SU-DHL-6 (cell line): ENCODE measurements around the gene IL1RL2.

Source experiments
- H2AFZ ChIP-seq: fragments of 200-600 bp; sonication (generic); 2 replicates; pipeline ENCODE4 v1.6.1; 2014; ENCODE audit warnings: low read depth, mild to moderate bottlenecking, moderate library complexity, mixed read lengths, antibody characterized with exemption, low read length; ENCODE audit not compliant: severe bottlenecking
- H3F3A ChIP-seq: fragments of 200-600 bp; shearing (Covaris generic); 2 replicates; pipeline ENCODE4 v1.6.0; 2016; ENCODE audit warnings: antibody characterized with exemption, mild to moderate bottlenecking; ENCODE audit not compliant: insufficient read depth
- H3K27ac ChIP-seq: fragments of 200-600 bp; sonication (generic); 2 replicates; pipeline ENCODE4 v1.5.1; 2016; ENCODE audit warnings: low read depth, mild to moderate bottlenecking, low read length, moderate library complexity, mixed read lengths
- H3K27me3 ChIP-seq: fragments of 200-600 bp; sonication (generic), shearing (Covaris generic); 2 replicates; pipeline ENCODE4 v1.6.0; 2014; ENCODE audit warnings: mild to moderate bottlenecking, low read length
- H3K36me3 ChIP-seq: fragments of 200-600 bp; sonication (generic); 2 replicates; pipeline ENCODE4 v1.6.1; 2014; ENCODE audit warnings: mild to moderate bottlenecking, low read length, mixed read lengths
- H3K4me2 ChIP-seq: fragments of 300-600, 200-600 bp; shearing (Covaris generic), sonication (generic); 2 replicates; pipeline ENCODE4 v1.6.0; 2014; ENCODE audit warnings: low read length, low read depth, mild to moderate bottlenecking; ENCODE audit not compliant: poor library complexity, severe bottlenecking
- H3K4me3 ChIP-seq: fragments of 200-600 bp; sonication (generic); 2 replicates; pipeline ENCODE4 v1.5.1; 2014; ENCODE audit warnings: antibody characterized with exemption, low read length, mild to moderate bottlenecking, mixed read lengths; ENCODE audit not compliant: insufficient read depth, poor library complexity, severe bottlenecking
- H3K79me2 ChIP-seq: fragments of 200-600 bp; sonication (generic); 2 replicates; pipeline ENCODE4 v1.6.1; 2014; ENCODE audit warnings: mild to moderate bottlenecking, low read length, moderate library complexity; ENCODE audit not compliant: insufficient read depth
- H3K9ac ChIP-seq: fragments of 200-600 bp; sonication (generic); 2 replicates; pipeline ENCODE4 v1.7.0; 2014; ENCODE audit warnings: mild to moderate bottlenecking, low read length
- H3K9me2 ChIP-seq: fragments of 200-600 bp; sonication (generic); replicated peaks from 2 replicates; pipeline ENCODE4 v1.6.1; 2014; ENCODE audit warnings: low read length; ENCODE audit not compliant: insufficient read depth
- H3K9me3 ChIP-seq: fragments of 200-600 bp; sonication (generic); 2 replicates; pipeline ENCODE4 v1.6.1; 2014; ENCODE audit warnings: low read length, mixed read lengths; ENCODE audit not compliant: insufficient read depth
- H4K20me1 ChIP-seq: fragments of 200-600 bp; sonication (generic); 2 replicates; pipeline ENCODE4 v1.6.1; 2014; ENCODE audit warnings: low read depth, mild to moderate bottlenecking, antibody characterized with exemption, low read length, moderate library complexity, mixed read lengths
- CTCF ChIP-seq: fragments of 200-600 bp; sonication (generic); IDR thresholded peaks from one replicate; pipeline ENCODE4 v1.5.1; 2017; ENCODE audit warnings: antibody characterized with exemption, mild to moderate bottlenecking, low read length, moderate library complexity; ENCODE audit not compliant: insufficient read depth, poor library complexity, severe bottlenecking
- EZH2phosphoT487 ChIP-seq: fragments of 200-600 bp; sonication (generic), shearing (Covaris generic); conservative IDR thresholded peaks from 2 replicates; pipeline ENCODE4 v1.6.1; 2018; ENCODE audit warnings: mild to moderate bottlenecking, antibody characterized with exemption, low read length, moderate library complexity, mixed read lengths

Gene IL1RL2

GRCh38 chr2:102235042-102235473 lies 48.2 kb downstream of the IL1RL2 start:
- H3K27ac ChIP-seq = no peak overlapping the region
- H4K20me1 ChIP-seq = no peaks in the 10 kb centered on the region
- no peaks in the 10 kb centered on the region for H3K27me3 ChIP-seq
- no peaks in the 10 kb centered on the region for H3K9me2 ChIP-seq
- no peaks in the 10 kb centered on the region for H3F3A ChIP-seq
- no peaks in the 10 kb centered on the region for H3K36me3 ChIP-seq
- TF ChIP-seq EZH2phosphoT487 (no peak), CTCF (no peak)
- H2AFZ ChIP-seq = no peak overlapping the region
- no peaks in the 10 kb centered on the region for H3K9me3 ChIP-seq
- no peaks in the 10 kb centered on the region for H3K79me2 ChIP-seq
- no peak overlapping the region for H3K9ac ChIP-seq
- H3K4me2 ChIP-seq = no peak overlapping the region
- H3K4me3 ChIP-seq = no peak overlapping the region

- Histone ChIP-seq H3K9me2 (no peaks in the 10 kb centered on the region), H3K79me2 (no peaks in the 10 kb centered on the region), H3K27me3 (no peaks in the 10 kb centered on the region), H3K4me3 (no peak overlapping the region), H2AFZ (no peak overlapping the region), H4K20me1 (no peaks in the 10 kb centered on the region), H3K4me2 (no peak overlapping the region), H3F3A (no peaks in the 10 kb centered on the region), H3K9me3 (no peaks in the 10 kb centered on the region), H3K36me3 (no peaks in the 10 kb centered on the region), H3K9ac (no peak overlapping the region), H3K27ac (no peak overlapping the region)
- no peak for TF ChIP-seq EZH2phosphoT487
- TF ChIP-seq CTCF = no peak
Observed at GRCh38 chr2:102235491-102235890, 48.7 kb downstream of the IL1RL2 start.

DNA sequence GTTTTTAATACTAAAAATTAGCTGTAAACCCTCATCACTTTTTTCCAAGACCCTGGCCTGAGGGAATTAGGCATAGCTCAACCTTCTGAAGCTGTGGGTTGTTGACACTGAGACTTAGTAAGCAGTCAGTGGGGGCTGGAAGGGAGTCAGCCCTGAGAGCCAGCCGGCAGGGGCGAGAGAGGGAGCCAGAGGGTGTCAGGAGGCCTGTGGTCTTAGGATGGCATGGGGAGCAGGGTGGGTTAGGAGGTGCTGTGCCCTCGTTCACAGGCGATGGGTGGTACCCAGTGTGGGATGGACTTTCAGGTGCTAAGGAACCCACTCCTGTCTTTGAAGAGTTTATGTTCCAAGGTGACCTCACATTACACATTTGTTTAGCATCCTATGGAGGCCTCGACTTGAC lies 49.3 kb downstream of the IL1RL2 start:
- Histone ChIP-seq H3K9me3 (no peaks in the 10 kb centered on the region), H3K27me3 (no peaks in the 10 kb centered on the region), H3K9ac (no peak overlapping the region), H3K9me2 (no peaks in the 10 kb centered on the region), H3F3A (no peaks in the 10 kb centered on the region), H3K4me2 (no peak overlapping the region), H3K36me3 (no peaks in the 10 kb centered on the region), H4K20me1 (no peaks in the 10 kb centered on the region), H3K79me2 (no peaks in the 10 kb centered on the region), H3K4me3 (no peak overlapping the region), H3K27ac (no peak overlapping the region), H2AFZ (no peak overlapping the region)
- TF ChIP-seq CTCF (no peak), EZH2phosphoT487 (no peak)

GRCh38 chr2:102237176-102237575 lies 50.4 kb downstream of the IL1RL2 start:
- Histone ChIP-seq H3K79me2 (no peaks in the 10 kb centered on the region), H3K36me3 (no peaks in the 10 kb centered on the region), H3K4me3 (no peak overlapping the region), H3K9me3 (no peaks in the 10 kb centered on the region), H3K9me2 (no peaks in the 10 kb centered on the region), H3K27ac (no peak overlapping the region), H3F3A (no peaks in the 10 kb centered on the region), H3K4me2 (no peak overlapping the region), H3K27me3 (no peaks in the 10 kb centered on the region), H4K20me1 (no peaks in the 10 kb centered on the region), H3K9ac (no peak overlapping the region), H2AFZ (no peak overlapping the region)
- no peak for TF ChIP-seq EZH2phosphoT487
- no peak for TF ChIP-seq CTCF
